ENCODE results near the gene PSMG2.

PSMG2 gene

DNA sequence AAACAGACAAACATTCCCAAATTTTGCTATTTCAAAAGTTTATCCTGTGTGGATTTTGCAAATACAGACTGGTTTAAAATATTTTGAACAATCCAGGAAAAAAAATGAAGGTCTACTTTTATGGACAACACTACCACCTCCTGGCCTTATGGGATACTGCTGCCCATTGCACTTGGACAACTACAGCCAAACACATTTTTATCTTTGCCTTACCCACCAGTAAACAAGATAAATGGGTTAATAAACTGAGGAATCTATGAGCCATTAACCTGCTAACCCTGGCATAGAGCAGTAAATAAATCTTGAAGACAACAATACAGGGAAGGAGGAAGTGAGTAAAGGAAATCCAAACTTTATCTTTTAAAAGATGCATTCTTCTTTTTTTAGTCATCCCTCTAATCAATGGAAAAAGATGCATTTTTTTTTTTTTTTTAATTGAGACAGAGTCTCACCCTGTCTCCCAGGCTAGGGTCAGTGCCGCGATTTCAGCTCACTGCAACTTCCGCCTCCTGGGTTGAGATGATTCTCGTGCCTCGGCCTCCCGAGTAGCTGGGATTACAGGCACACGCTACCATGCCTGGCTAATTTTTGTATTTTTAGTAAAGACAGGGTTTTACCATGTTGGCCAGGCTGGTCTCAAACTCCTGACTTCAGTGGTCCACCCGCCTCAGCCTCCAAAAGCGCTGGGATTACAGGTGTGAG, 42.8 kb upstream of the PSMG2 start:
- TF ChIP-seq, protein P1, sequence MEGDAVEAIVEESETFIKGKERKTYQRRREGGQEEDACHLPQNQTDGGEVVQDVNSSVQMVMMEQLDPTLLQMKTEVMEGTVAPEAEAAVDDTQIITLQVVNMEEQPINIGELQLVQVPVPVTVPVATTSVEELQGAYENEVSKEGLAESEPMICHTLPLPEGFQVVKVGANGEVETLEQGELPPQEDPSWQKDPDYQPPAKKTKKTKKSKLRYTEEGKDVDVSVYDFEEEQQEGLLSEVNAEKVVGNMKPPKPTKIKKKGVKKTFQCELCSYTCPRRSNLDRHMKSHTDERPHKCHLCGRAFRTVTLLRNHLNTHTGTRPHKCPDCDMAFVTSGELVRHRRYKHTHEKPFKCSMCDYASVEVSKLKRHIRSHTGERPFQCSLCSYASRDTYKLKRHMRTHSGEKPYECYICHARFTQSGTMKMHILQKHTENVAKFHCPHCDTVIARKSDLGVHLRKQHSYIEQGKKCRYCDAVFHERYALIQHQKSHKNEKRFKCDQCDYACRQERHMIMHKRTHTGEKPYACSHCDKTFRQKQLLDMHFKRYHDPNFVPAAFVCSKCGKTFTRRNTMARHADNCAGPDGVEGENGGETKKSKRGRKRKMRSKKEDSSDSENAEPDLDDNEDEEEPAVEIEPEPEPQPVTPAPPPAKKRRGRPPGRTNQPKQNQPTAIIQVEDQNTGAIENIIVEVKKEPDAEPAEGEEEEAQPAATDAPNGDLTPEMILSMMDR (IDR thresholded peaks at IDR 0.05): peak; percentile 78
- H3K27ac ChIP-seq: no peak overlapping the region
- no peak overlapping the region for H3K4me3 ChIP-seq
- no peak for DNase-seq (ENCODE audit: low spot score)

GRCh38 chr18:12668041-12668440, 34.8 kb upstream of the PSMG2 start:
- DNase-seq (ENCODE audit: low spot score): no peak
- TF ChIP-seq, protein P1 (IDR thresholded peaks at IDR 0.05): no peak
- H3K27ac ChIP-seq: no peak overlapping the region
- no peak overlapping the region for H3K4me3 ChIP-seq

DNA sequence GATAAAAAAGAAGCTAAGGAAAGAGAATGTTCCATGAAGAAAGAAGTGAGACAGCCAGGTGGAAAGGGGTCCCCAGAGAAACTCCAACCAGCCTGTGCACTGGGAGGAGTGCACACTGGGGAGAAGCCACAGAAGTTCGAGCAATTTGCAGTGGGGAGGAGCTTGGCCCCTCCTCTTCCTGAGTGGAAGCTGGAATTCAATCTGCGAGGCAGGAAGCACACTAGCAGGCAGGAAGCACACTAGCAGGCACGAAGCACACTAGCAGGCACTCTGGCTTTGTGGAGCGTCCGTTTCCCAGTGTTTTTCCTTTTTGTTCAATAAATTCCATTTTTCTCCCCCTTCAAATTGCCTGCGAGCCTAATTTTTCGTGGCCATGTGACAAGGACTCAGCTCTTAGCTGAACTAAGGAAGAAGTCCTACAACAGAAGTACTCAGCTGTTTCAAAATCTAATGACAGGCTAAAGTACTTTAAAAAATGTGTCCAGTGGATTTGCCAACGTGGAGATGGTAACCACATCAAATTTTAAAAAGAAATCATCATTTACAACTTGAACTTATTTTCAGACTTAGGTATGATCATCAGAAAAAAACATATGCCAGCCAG, 23.6 kb upstream of the PSMG2 start:
- TF ChIP-seq, protein P1 (IDR thresholded peaks at IDR 0.05): no peak
- no peak for DNase-seq (ENCODE audit: low spot score)
- peak overlapping the region; percentile 41 to 81 for H3K27ac ChIP-seq
- peak overlapping the region; percentile 61 for H3K4me3 ChIP-seq

DNA sequence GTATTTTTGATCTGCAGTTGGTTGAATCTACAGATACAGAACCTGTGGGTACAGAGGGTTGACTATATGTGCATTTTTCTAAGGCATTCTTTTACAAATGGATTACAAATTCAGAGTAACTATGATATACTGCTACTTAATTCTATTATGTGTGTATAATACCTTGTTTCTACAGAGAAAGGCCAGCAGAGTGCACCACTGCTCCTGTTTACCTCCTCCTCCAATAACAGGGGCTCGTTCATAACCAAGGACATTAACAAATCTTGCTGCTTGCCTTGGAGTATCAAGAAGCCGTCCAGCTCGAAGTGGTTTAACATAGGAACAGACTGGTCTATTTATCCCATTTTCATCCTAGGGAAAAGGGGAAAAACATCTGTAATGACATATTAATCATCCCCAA, 16.7 kb upstream of the PSMG2 start:
- no peak for DNase-seq (ENCODE audit: low spot score)
- Histone ChIP-seq H3K4me3 (no peak overlapping the region), H3K27ac (no peak overlapping the region)
- TF ChIP-seq, protein P1 (IDR thresholded peaks at IDR 0.05): no peak

GRCh38 chr18:12689256-12689850, 13.5 kb upstream of the PSMG2 start:
- Histone ChIP-seq H3K27ac (no peak overlapping the region), H3K4me3 (no peak overlapping the region)
- DNase-seq (ENCODE audit: low spot score): no peak
- TF ChIP-seq, protein P1 (IDR thresholded peaks at IDR 0.05): no peak

GRCh38 chr18:12692206-12692605, 10.6 kb upstream of the PSMG2 start:
- Histone ChIP-seq H3K27ac (no peak overlapping the region), H3K4me3 (no peak overlapping the region)
- TF ChIP-seq, protein P1 (IDR thresholded peaks at IDR 0.05): no peak
- DNase-seq (ENCODE audit: low spot score): no peak

DNA sequence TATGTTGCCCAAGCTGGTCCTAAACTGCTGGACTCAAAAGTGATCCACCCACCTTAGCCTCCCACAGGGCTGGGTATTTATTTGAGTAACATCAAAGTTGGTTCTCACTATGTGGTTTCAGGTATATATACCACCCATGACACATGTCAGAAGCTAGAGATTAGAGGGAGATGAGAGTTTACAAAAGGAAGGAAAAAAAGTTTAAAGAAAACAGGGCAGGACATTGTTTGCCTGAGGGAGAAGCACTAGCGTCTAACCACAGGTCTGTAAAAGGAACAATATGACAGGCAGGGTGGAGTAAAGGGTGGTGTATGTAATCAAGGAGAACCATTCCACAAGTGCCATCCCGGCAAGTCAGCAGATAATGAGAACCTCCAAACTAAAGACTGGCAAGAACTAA, 8.8 kb upstream of the PSMG2 start:
- Histone ChIP-seq H3K27ac (no peak overlapping the region), H3K4me3 (no peak overlapping the region)
- DNase-seq (ENCODE audit: low spot score): no peak
- TF ChIP-seq, protein P1 (IDR thresholded peaks at IDR 0.05): no peak

Data from coronary artery (tissue), 2 donors.